ENCODE results near the gene DCUN1D1.

DNA sequence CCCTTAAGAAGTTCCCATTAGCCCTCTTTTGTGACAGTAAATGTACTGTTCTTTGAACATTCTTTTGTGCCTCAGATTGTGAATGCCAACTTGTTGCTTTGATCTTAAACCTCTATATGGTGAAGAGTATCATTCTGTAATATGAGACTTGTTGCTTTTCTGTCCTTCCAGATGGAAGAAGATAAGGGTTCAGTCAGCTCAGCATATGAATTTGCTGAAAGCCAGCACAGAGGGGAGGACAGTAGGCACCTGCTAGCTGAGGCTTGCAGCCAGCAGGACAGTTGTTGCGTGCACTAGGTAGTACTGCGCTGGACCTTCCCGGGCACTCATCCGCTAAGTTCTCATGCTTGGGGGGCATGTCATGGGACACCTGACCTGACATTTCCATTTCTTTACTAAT, 74.7 kb downstream of the DCUN1D1 start:
- TF ChIP-seq, protein P1, sequence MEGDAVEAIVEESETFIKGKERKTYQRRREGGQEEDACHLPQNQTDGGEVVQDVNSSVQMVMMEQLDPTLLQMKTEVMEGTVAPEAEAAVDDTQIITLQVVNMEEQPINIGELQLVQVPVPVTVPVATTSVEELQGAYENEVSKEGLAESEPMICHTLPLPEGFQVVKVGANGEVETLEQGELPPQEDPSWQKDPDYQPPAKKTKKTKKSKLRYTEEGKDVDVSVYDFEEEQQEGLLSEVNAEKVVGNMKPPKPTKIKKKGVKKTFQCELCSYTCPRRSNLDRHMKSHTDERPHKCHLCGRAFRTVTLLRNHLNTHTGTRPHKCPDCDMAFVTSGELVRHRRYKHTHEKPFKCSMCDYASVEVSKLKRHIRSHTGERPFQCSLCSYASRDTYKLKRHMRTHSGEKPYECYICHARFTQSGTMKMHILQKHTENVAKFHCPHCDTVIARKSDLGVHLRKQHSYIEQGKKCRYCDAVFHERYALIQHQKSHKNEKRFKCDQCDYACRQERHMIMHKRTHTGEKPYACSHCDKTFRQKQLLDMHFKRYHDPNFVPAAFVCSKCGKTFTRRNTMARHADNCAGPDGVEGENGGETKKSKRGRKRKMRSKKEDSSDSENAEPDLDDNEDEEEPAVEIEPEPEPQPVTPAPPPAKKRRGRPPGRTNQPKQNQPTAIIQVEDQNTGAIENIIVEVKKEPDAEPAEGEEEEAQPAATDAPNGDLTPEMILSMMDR (IDR thresholded peaks at IDR 0.05) = no peak
- TF ChIP-seq POLR2A (IDR thresholded peaks at IDR 0.05) = no peak

All from thyroid gland (tissue), 4 donors.